MCF 10A (cell line): Measurements from ENCODE around the gene LRFN2. TPM values are rescaled to one million over a fixed set of nuclear protein-coding genes. Genes with fewer than 3 reads are reported as not detected.

ENCODE experiments used
- BruUV-seq: library from RNA; stranded (reverse); fragments of 400-500 nt; replicated peaks from 2 replicates; lab custom pipeline; 2021; lab: Mats Ljungman, UMichigan
- CTCF ChIA-PET: fragments of 300-600 bp; sonication (Branson Sonifier 250); formaldehyde crosslinking; extraction: SDS; loops from one replicate; lab custom pipeline; 2021; ENCODE audit warnings: antibody characterized with exemption, inconsistent platforms; lab: Yijun Ruan, JAX
- POLR2A ChIA-PET: fragments of 300-600, 350-650 bp; sonication (Branson Sonifier 250); formaldehyde crosslinking; extraction: SDS; loops from one replicate; lab custom pipeline; 2020; ENCODE audit warnings: antibody characterized with exemption, inconsistent platforms; lab: Yijun Ruan, JAX
- DNase-seq: peaks from one replicate; pipeline ENCODE4 v3.0.0-alpha.2; 2018; ENCODE audit not compliant: unreplicated experiment
- H3K27ac Mint-ChIP-seq: one replicate; pipeline ENCODE4 v1.8.0; 2022; ENCODE audit warnings: mild to moderate bottlenecking, low read depth, mixed read lengths; ENCODE audit not compliant: unreplicated experiment
- H3K27me3 Mint-ChIP-seq: one replicate; pipeline ENCODE4 v1.8.0; 2022; ENCODE audit warnings: mixed read lengths; ENCODE audit not compliant: insufficient read depth, unreplicated experiment
- H3K36me3 Mint-ChIP-seq: one replicate; pipeline ENCODE4 v1.8.0; 2022; ENCODE audit warnings: mild to moderate bottlenecking, moderate library complexity, mixed read lengths; ENCODE audit not compliant: insufficient read depth, unreplicated experiment
- H3K4me1 Mint-ChIP-seq: one replicate; pipeline ENCODE4 v1.8.0; 2022; ENCODE audit warnings: mixed read lengths; ENCODE audit not compliant: insufficient read depth, unreplicated experiment
- H3K4me3 Mint-ChIP-seq: one replicate; pipeline ENCODE4 v1.8.0; 2022; ENCODE audit warnings: mild to moderate bottlenecking, moderate library complexity, mixed read lengths; ENCODE audit not compliant: unreplicated experiment
- H3K9me3 Mint-ChIP-seq: one replicate; pipeline ENCODE4 v1.8.0; 2022; ENCODE audit warnings: mixed read lengths; ENCODE audit not compliant: unreplicated experiment
- CTCF ChIP-seq: fragments of 200-600 bp; IDR thresholded peaks from one replicate; pipeline ENCODE4 v1.8.0; 2022; ENCODE audit warnings: antibody characterized with exemption, mild to moderate bottlenecking; ENCODE audit not compliant: unreplicated experiment
- intact Hi-C: fragments of 100-400 bp; cut with micrococcal nuclease; formaldehyde crosslinking; loops from 2 replicates; pipeline ENCODE4 v1.14.1; 2022
- total RNA-seq: library from RNA; stranded (reverse); gene quantifications from 2 replicates; pipeline ENCODE4 v1.2.3, GENCODE V29; 2022

The LRFN2 gene
- total RNA-seq, 1 experiment from 2014 or later = not detected

GRCh38 chr6:40584741-40585140 lies 2.4 kb downstream of the LRFN2 start:
- TF ChIP-seq CTCF = no peak
- Mint-ChIP-seq H3K9me3 (no peaks in the 10 kb centered on the region), H3K4me1 (no peaks in the 10 kb centered on the region), H3K36me3 (no peaks in the 10 kb centered on the region), H3K4me3 (no peak overlapping the region), H3K27me3 (peaks cover 19% of the 10 kb centered on the region), H3K27ac (no peak overlapping the region)
- ChIA-PET POLR2A (no interaction called here), CTCF (no interaction called here)
- BruUV-seq = no TSS peak
- no peak for DNase-seq
- intact Hi-C loops = loop anchor here (5.0 kb wide), 1 partner anchor 257 kb away; no protein-coding TSS in a partner anchor

GRCh38 chr6:40583709-40584108 lies 3.5 kb downstream of the LRFN2 start:
- no peak for TF ChIP-seq CTCF
- no peaks in the 10 kb centered on the region for H3K9me3 Mint-ChIP-seq
- no TSS peak for BruUV-seq
- no peak overlapping the region for H3K4me3 Mint-ChIP-seq
- CTCF ChIA-PET = interaction anchor here (1.2 kb wide), 1 partner anchor 1281 kb away, joined by 3 read pairs; no protein-coding TSS in a partner anchor
- no peaks in the 10 kb centered on the region for H3K36me3 Mint-ChIP-seq
- DNase-seq = no peak
- H3K4me1 Mint-ChIP-seq = no peaks in the 10 kb centered on the region
- H3K27ac Mint-ChIP-seq = no peak overlapping the region
- peaks cover 19% of the 10 kb centered on the region for H3K27me3 Mint-ChIP-seq
- intact Hi-C loops = no loop called here
- POLR2A ChIA-PET = no interaction called here

GRCh38 chr6:40582892-40583291 lies 4.3 kb downstream of the LRFN2 start:
- Mint-ChIP-seq H3K36me3 (no peaks in the 10 kb centered on the region), H3K9me3 (no peaks in the 10 kb centered on the region), H3K4me1 (no peaks in the 10 kb centered on the region), H3K27ac (no peak overlapping the region), H3K4me3 (no peak overlapping the region), H3K27me3 (peaks cover 19% of the 10 kb centered on the region)
- POLR2A ChIA-PET = no interaction called here
- no TSS peak for BruUV-seq
- intact Hi-C loops = no loop called here
- no peak for DNase-seq
- no peak for TF ChIP-seq CTCF
- CTCF ChIA-PET = interaction anchor here (1.2 kb wide), 1 partner anchor 1280 kb away, joined by 3 read pairs; no protein-coding TSS in a partner anchor

GRCh38 chr6:40579101-40579500 lies 8.1 kb downstream of the LRFN2 start:
- CTCF ChIA-PET = interaction anchor here (0.6 to 1.6 kb wide), 4 partner anchors 8 to 292 kb away, joined by 3 to 4 read pairs (median 3); partner anchors contain the start of gene LRFN2
- no peak overlapping the region for H3K27ac Mint-ChIP-seq

More at GRCh38 chr6:40579101-40579500, 8.1 kb downstream of the LRFN2 start:
- no peaks in the 10 kb centered on the region for H3K9me3 Mint-ChIP-seq
- H3K27me3 Mint-ChIP-seq = no peaks in the 10 kb centered on the region
- BruUV-seq = no TSS peak
- no peak overlapping the region for H3K4me3 Mint-ChIP-seq
- POLR2A ChIA-PET = no interaction called here
- no peaks in the 10 kb centered on the region for H3K4me1 Mint-ChIP-seq
- TF ChIP-seq CTCF = no peak
- intact Hi-C loops = no loop called here
- DNase-seq = no peak
- no peaks in the 10 kb centered on the region for H3K36me3 Mint-ChIP-seq
